Astrocyte (in vitro differentiated cells and primary cell): Measurements from ENCODE around the gene ATL1.

ENCODE experiments used
- EZH2 ChIP-seq: IDR thresholded peaks from 2 replicates; pipeline ENCODE4 v1.6.1; 2012; ENCODE audit warnings: mild to moderate bottlenecking, low read length, inconsistent platforms; ENCODE audit not compliant: insufficient read depth
- TF ChIP-seq, protein P1 (sequence below): IDR thresholded peaks from 2 replicates; pipeline ENCODE4 v1.5.1; 2011; ENCODE audit warnings: low read depth, mild to moderate bottlenecking, inconsistent platforms, low read length, moderate library complexity; ENCODE audit not compliant: insufficient read depth

DNA sequence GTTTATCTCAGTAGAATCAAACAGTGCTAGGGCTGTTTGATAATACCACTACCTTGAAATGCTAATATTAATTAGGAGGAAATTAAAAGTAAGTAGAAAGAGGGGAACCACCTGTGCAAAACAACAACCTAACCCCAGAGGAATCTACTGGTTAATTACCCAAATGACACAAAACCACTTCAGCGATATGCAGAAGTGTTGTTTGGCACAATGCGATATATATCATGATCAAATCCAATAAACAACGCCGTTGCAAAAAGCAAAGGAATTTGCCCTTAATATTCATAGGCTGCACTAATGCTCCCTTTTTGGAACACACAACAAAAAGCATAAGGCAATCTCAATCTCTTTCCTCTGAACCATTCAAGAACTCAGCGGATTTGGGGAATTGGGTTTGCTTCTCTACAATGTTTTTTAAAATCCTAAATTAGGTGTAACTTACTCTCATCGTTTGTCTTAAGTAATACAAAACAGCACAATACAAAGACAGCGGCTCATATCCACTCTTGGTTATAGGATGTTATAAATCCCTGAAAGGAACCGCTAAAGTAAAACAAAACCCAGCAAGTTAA is 29.1 kb upstream of the ATL1 start:
- TF ChIP-seq, protein P1, sequence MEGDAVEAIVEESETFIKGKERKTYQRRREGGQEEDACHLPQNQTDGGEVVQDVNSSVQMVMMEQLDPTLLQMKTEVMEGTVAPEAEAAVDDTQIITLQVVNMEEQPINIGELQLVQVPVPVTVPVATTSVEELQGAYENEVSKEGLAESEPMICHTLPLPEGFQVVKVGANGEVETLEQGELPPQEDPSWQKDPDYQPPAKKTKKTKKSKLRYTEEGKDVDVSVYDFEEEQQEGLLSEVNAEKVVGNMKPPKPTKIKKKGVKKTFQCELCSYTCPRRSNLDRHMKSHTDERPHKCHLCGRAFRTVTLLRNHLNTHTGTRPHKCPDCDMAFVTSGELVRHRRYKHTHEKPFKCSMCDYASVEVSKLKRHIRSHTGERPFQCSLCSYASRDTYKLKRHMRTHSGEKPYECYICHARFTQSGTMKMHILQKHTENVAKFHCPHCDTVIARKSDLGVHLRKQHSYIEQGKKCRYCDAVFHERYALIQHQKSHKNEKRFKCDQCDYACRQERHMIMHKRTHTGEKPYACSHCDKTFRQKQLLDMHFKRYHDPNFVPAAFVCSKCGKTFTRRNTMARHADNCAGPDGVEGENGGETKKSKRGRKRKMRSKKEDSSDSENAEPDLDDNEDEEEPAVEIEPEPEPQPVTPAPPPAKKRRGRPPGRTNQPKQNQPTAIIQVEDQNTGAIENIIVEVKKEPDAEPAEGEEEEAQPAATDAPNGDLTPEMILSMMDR, result no peak
- TF ChIP-seq EZH2, result no peak
